ENCODE measurements around the gene ARHGAP30. TPM values are rescaled to one million over a fixed set of nuclear protein-coding genes. Genes with fewer than 3 reads are reported as not detected.
"Not testable (repeated sequence)": the region's sequence is repeated elsewhere in the genome, so short reads cannot be mapped to it uniquely, and the experiment has no call there.

The ARHGAP30 gene
- total RNA-seq, 2 experiments from 2014 or later, result 277 to 281 TPM

DNA sequence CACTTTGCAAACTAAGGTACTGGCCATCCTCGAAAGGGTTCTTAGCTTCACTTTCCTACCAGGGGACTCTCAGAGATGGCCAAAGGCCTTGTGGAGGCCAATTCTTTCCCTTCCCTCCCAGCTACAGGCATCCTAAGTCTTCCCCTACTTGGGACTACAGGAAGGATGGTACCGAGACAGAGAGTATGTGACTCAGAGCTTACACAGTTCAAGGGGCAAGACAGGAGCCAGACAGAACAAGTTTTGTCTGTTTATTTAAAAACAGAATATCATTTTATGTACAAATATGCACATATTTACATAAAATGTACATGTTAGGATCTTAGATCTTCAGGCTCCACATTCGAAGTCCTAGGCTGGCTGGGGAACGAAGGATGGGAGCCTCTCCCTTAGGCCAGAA is 1.1 kb upstream of the ARHGAP30 start:
- H3K27ac Mint-ChIP-seq, result peak overlapping the region; percentile 99
- H3K4me3 Mint-ChIP-seq, result peak overlapping the region; percentile 92
- ATAC-seq, result no peak
- peaks cover 32% of the 10 kb centered on the region for H3K36me3 Mint-ChIP-seq (ENCODE audit: low read depth)
- no peak for DNase-seq
- H3K9me3 Mint-ChIP-seq (ENCODE audit: insufficient read depth), result no peaks in the 10 kb centered on the region
- POLR2A ChIA-PET, result interaction anchor here (1.0 to 6.2 kb wide), 13 partner anchors 9 to 272 kb away, joined by 3 to 141 read pairs (median 6); partner anchors contain the start of genes DEDD, F11R, KLHDC9 and NDUFS2
- H3K4me1 Mint-ChIP-seq (ENCODE audit: low read depth), result peaks cover 67% of the 10 kb centered on the region
- H3K27me3 Mint-ChIP-seq (ENCODE audit: low read depth), result no peaks in the 10 kb centered on the region
- CTCF ChIA-PET, result interaction anchor here (0.6 to 16.9 kb wide), 23 partner anchors 9 to 368 kb away, joined by 3 to 292 read pairs (median 7); partner anchors contain the start of genes KLHDC9, NIT1, PFDN2 and PPOX

DNA sequence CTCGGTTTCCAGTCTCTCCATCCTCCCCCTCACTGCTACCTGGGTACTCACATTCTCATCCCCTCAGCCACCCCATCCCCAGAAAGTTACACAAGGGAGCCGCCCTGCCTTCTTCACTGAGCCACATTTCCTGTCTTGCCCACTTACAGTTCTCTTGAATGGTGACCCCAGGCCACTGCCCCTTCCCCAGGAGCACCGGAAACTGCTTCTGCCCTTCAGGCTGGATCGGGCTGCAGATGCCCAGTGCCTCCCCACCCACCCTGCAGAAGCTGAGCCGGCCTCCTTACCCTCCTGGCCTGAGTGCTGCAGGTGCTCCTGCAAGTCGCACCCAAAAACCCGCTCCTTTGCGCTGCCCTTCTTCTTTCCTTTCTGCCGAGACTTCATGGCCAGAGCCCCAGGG is 450 bp downstream of the ARHGAP30 start:
- H3K27me3 Mint-ChIP-seq (ENCODE audit: low read depth), result no peaks in the 10 kb centered on the region
- H3K36me3 Mint-ChIP-seq (ENCODE audit: low read depth), result peaks cover 41% of the 10 kb centered on the region
- peak overlapping the region; percentile 99 for H3K27ac Mint-ChIP-seq
- DNase-seq (no peak), ATAC-seq (peak; percentile 3)
- peaks cover 73% of the 10 kb centered on the region for H3K4me1 Mint-ChIP-seq (ENCODE audit: low read depth)
- POLR2A ChIA-PET, result interaction anchor here (0.5 to 6.2 kb wide), 32 partner anchors 8 to 424 kb away, joined by 3 to 141 read pairs (median 4); partner anchors contain the start of genes CD48, DEDD, F11R and KLHDC9
- CTCF ChIA-PET, result interaction anchor here (0.6 to 16.9 kb wide), 17 partner anchors 10 to 157 kb away, joined by 3 to 292 read pairs (median 4); partner anchors contain the start of genes DEDD, KLHDC9, PPOX and TOMM40L
- H3K9me3 Mint-ChIP-seq (ENCODE audit: insufficient read depth), result no peaks in the 10 kb centered on the region
- peak overlapping the region; percentile 92 for H3K4me3 Mint-ChIP-seq

DNA sequence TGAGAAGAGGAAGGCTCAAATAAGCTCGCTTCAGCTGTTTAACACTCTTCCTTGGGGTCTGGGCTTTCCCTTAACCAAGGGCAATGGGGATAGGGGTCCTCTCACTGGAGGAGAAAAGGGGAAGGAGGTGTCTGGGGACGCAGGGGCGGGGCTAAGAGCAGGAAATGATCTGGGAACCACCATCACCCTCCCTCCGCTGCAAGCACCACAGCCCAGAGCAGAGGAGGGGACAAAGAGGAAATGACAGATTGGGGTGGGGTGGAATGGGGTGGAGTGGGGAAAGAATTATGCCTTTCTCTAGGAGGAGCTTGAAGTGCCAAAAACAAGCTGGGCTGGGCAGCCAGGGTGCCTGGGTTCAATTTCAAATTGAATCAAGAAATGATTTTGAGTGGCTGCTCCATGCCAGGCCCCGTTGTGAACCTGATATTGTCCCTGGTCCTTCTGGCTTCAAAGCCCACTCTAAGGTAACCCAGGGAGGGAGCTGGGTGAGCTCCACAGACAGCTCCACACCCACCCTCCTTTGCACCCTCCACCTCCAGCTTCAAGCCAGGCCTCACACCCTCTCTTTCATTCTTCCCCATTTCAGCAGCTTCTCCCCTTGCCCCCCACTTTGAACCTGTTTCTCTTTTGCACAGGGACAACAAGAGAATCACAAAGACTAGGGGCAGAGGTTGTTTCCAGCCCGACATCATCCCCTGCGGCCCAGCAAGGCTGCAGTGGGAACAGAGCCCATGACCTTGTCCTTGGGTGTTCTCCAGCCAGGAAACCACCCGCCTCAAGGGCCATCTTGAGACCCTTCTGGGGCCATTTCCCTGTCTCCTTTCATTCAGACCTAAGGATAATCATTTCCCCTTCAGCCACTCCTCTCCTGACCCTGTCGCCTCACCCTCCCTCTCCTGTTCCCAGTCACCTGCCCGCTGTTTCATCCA is 1.1 kb downstream of the ARHGAP30 start:
- CTCF ChIA-PET, result interaction anchor here (0.6 to 16.9 kb wide), 13 partner anchors 14 to 157 kb away, joined by 3 to 292 read pairs (median 3); partner anchors contain the start of genes DEDD, KLHDC9, NDUFS2 and PPOX
- Mint-ChIP-seq H3K9me3 (ENCODE audit: insufficient read depth) (no peaks in the 10 kb centered on the region), H3K27ac (peak overlapping the region; percentile 99), H3K4me3 (peak overlapping the region; percentile 92), H3K4me1 (ENCODE audit: low read depth) (peaks cover 73% of the 10 kb centered on the region), H3K36me3 (ENCODE audit: low read depth) (peaks cover 48% of the 10 kb centered on the region), H3K27me3 (ENCODE audit: low read depth) (no peaks in the 10 kb centered on the region)
- peak; percentile 73 for ATAC-seq
- POLR2A ChIA-PET, result interaction anchor here (0.6 to 6.2 kb wide), 27 partner anchors 8 to 860 kb away, joined by 3 to 141 read pairs (median 4); partner anchors contain the start of genes CD48, DEDD, F11R and KLHDC9
- DNase-seq, result peak; percentile 92

DNA sequence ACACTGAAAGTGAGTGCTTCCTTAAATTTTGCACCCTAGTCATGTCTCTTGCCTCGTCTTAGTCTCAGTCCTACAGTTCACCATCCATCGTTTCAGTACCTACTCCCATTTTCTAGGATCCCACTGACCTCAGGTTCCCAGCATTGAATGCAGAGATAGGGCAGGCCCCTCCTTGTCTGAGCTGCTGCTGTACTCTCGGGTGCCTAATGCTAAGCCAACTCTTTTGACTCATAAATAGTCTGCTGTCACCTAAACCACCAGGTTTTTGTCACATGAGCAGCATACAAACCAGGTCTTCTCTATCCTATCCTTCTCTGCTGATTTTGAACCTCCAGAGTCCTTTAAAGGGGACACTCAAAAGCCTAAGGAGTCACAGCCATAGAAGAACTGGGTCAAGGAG is 3.0 kb downstream of the ARHGAP30 start:
- no peak for DNase-seq
- ChIA-PET POLR2A (interaction anchor here (1.4 kb wide), 1 partner anchor 21 kb away, joined by 6 read pairs; the partner anchor contains the start of gene USF1), CTCF (interaction anchor here (0.6 to 16.9 kb wide), 3 partner anchors 24 to 98 kb away, joined by 3 to 292 read pairs (median 114); partner anchors contain the start of genes KLHDC9, TSTD1 and USF1)
- peaks cover 74% of the 10 kb centered on the region for H3K4me1 Mint-ChIP-seq (ENCODE audit: low read depth)
- no peaks in the 10 kb centered on the region for H3K9me3 Mint-ChIP-seq (ENCODE audit: insufficient read depth)
- no peaks in the 10 kb centered on the region for H3K27me3 Mint-ChIP-seq (ENCODE audit: low read depth)
- peak overlapping the region; percentile 92 for H3K4me3 Mint-ChIP-seq
- peaks cover 63% of the 10 kb centered on the region for H3K36me3 Mint-ChIP-seq (ENCODE audit: low read depth)
- no peak for ATAC-seq
- peak overlapping the region; percentile 99 for H3K27ac Mint-ChIP-seq

DNA sequence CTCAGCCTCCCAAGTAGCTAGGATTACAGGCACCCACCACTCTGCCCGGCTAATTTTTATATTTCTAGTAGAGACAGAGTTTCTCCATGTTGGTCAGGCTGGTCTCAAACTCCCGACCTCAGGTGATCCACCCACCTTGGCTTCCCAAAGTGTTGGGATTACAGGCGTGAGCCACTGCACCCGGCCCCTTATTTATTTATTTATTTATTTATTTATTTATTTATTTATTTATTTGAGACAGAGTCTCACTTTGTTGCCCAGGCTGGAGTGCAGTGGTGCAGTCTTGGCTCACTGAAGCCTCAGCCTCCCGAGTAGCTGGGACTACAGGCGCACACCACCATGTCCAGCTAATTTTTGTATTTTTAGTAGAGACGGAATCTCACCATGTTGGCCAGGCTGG is 4.0 kb downstream of the ARHGAP30 start:
- peaks cover 70% of the 10 kb centered on the region for H3K36me3 Mint-ChIP-seq (ENCODE audit: low read depth)
- ChIA-PET POLR2A (interaction anchor here (0.6 to 1.5 kb wide), 4 partner anchors 20 to 960 kb away, joined by 3 to 8 read pairs (median 5); partner anchors contain the start of genes KLHDC9 and USF1), CTCF (interaction anchor here (1.5 to 16.9 kb wide), 3 partner anchors 23 to 92 kb away, joined by 3 to 292 read pairs (median 114); partner anchors contain the start of genes KLHDC9, TSTD1 and USF1)
- peaks cover 69% of the 10 kb centered on the region for H3K4me1 Mint-ChIP-seq (ENCODE audit: low read depth)
- ATAC-seq; H3K9me3 Mint-ChIP-seq (ENCODE audit: insufficient read depth); H3K27me3 Mint-ChIP-seq (ENCODE audit: low read depth); H3K27ac Mint-ChIP-seq; DNase-seq: not testable (repeated sequence)
- peak overlapping the region; percentile 92 for H3K4me3 Mint-ChIP-seq

DNA sequence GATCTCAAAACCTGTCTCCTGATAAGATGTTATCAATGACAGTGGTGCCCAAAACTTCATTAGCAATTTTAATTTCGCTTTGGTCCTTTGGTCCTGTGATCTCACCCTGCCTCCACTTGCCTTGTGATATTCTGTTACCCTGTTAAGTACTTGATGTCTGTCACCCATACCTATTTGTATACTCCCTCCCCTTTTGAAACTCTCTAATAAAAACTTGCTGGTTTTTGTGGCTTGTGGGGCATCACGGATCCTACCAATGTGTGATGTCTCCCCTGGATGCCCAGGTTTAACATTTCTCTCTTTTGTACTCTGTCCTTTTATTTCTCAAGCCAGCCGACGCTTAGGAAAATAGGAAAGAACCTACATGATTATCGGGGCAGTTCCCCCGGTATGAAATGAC is 5.8 kb downstream of the ARHGAP30 start:
- H3K36me3 Mint-ChIP-seq (ENCODE audit: low read depth), result peaks cover 75% of the 10 kb centered on the region
- H3K4me3 Mint-ChIP-seq, result peak overlapping the region; percentile 66
- CTCF ChIA-PET, result interaction anchor here (8.8 kb wide), 1 partner anchor 21 kb away, joined by 114 read pairs; the partner anchor contains the start of genes TSTD1 and USF1
- POLR2A ChIA-PET, result interaction anchor here (1.3 to 1.5 kb wide), 2 partner anchors 17 to 34 kb away, joined by 3 to 8 read pairs; partner anchors contain the start of gene KLHDC9
- H3K27ac Mint-ChIP-seq, result peak overlapping the region; percentile 78
- peaks cover 74% of the 10 kb centered on the region for H3K4me1 Mint-ChIP-seq (ENCODE audit: low read depth)
- DNase-seq; H3K27me3 Mint-ChIP-seq (ENCODE audit: low read depth); H3K9me3 Mint-ChIP-seq (ENCODE audit: insufficient read depth); ATAC-seq: not testable (repeated sequence)

DNA sequence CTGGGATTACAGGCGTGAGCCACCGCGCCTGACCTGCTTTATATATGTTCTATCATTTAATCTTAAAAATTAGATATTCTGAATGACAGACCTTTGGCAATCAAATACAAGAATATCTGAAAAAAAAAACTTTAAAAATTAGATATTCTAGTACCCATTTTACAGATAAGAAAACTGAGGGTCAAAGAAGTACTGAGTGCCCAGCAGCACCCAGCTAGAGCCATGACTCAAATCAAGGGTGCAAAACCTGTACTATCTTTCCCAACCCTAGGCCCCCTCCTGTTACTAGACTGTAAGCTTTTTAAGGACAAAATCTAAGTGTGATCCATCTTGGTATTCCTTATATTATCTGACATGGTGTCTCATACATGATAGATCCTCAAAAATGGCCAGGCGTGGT is 8.3 kb downstream of the ARHGAP30 start:
- Mint-ChIP-seq H3K4me1 (ENCODE audit: low read depth) (peaks cover 64% of the 10 kb centered on the region), H3K27ac (no peak overlapping the region), H3K36me3 (ENCODE audit: low read depth) (peaks cover 67% of the 10 kb centered on the region), H3K9me3 (ENCODE audit: insufficient read depth) (no peaks in the 10 kb centered on the region), H3K4me3 (no peak overlapping the region), H3K27me3 (ENCODE audit: low read depth) (no peaks in the 10 kb centered on the region)
- DNase-seq, result no peak
- ATAC-seq, result no peak
- ChIA-PET POLR2A (interaction anchor here (0.6 to 2.3 kb wide), 4 partner anchors 9 to 871 kb away, joined by 3 to 7 read pairs (median 5); partner anchors contain the start of genes ARHGAP30 and USF1), CTCF (interaction anchor here (0.7 to 2.8 kb wide), 4 partner anchors 10 to 77 kb away, joined by 3 to 9 read pairs (median 5); no protein-coding TSS in a partner anchor)

DNA sequence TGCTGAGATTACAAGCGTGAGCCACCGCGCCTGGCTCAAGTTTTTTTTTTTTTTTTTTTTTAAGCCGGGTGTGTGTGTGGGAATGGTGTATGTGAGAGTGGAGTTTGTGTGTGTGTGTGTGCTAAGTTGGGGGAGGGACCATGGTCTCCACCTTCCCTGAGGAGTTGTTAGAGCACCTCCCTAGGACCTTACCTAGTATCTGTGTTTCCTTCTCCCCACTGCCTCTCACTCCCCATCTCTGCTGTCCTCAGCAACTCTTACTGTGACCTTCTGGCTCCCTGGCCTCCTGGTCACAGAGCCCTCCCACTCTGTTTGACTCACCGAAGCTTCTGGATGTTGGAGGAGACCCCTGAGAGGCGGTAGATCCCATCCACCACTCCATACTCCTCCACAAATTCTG is 10.4 kb downstream of the ARHGAP30 start:
- ChIA-PET CTCF (interaction anchor here (0.9 kb wide), 1 partner anchor 232 kb away, joined by 3 read pairs; no protein-coding TSS in a partner anchor), POLR2A (interaction anchor here (1.0 kb wide), 1 partner anchor 9 kb away, joined by 7 read pairs; no protein-coding TSS in a partner anchor)
- ATAC-seq (no peak), DNase-seq (no peak)
- Mint-ChIP-seq H3K27me3 (ENCODE audit: low read depth) (no peaks in the 10 kb centered on the region), H3K4me1 (ENCODE audit: low read depth) (peaks cover 52% of the 10 kb centered on the region), H3K36me3 (ENCODE audit: low read depth) (peaks cover 72% of the 10 kb centered on the region), H3K9me3 (ENCODE audit: insufficient read depth) (no peaks in the 10 kb centered on the region), H3K4me3 (no peak overlapping the region), H3K27ac (no peak overlapping the region)

DNA sequence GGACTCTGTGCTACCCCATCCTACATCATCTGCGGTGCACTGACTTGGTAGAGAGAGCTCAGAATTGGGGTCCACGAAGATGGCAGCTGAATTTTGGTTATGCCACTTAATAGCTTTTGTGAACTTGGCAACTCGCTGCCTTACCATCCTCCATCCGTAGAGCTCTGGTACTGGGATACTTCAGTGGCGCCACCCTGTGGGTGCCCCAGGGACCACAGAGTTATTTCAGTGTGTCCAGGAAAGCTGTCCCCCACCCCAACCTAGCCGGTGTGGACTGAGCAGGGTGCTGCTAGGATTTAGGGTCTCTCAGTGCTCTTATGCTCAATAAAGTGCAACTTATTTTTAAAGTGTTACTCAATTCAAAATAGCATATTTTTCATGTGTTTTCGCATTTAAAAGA is 14.9 kb downstream of the ARHGAP30 start:
- H3K4me3 Mint-ChIP-seq, result no peak overlapping the region
- ChIA-PET CTCF (interaction anchor here (0.7 to 1.0 kb wide), 3 partner anchors 14 to 44 kb away, joined by 3 to 5 read pairs (median 3); partner anchors contain the start of genes ARHGAP30 and KLHDC9), POLR2A (interaction anchor here (0.6 to 1.6 kb wide), 2 partner anchors 9 to 13 kb away, joined by 3 to 9 read pairs; partner anchors contain the start of gene USF1)
- peaks cover 77% of the 10 kb centered on the region for H3K36me3 Mint-ChIP-seq (ENCODE audit: low read depth)
- H3K27ac Mint-ChIP-seq, result no peak overlapping the region
- no peaks in the 10 kb centered on the region for H3K9me3 Mint-ChIP-seq (ENCODE audit: insufficient read depth)
- no peak for ATAC-seq
- H3K27me3 Mint-ChIP-seq (ENCODE audit: low read depth), result no peaks in the 10 kb centered on the region
- H3K4me1 Mint-ChIP-seq (ENCODE audit: low read depth), result peaks cover 36% of the 10 kb centered on the region
- no peak for DNase-seq

DNA sequence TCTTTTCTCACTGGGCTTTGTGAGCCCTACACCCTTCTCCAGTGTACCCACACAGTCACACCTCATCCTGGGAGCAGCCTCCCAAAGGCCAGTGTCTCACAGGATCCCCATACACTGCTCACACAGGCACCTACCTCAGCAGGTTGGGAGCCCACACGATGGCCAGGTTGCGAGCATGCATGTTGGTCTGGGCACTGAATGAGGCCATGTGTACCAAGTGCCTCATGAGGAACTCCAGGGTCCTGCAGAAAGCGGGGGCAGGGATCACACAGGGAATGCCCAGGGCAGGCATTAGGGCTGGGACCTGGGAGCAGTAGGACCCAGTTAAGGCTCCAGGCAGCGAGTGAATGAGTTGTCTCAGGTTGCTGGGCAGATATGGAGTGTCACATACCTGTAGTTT is 15.5 kb downstream of the ARHGAP30 start:
- DNase-seq (no peak), ATAC-seq (no peak)
- Mint-ChIP-seq H3K9me3 (ENCODE audit: insufficient read depth) (no peaks in the 10 kb centered on the region), H3K36me3 (ENCODE audit: low read depth) (peaks cover 77% of the 10 kb centered on the region), H3K27ac (no peak overlapping the region), H3K27me3 (ENCODE audit: low read depth) (no peaks in the 10 kb centered on the region), H3K4me1 (ENCODE audit: low read depth) (peaks cover 31% of the 10 kb centered on the region), H3K4me3 (no peak overlapping the region)
- ChIA-PET CTCF (interaction anchor here (0.7 to 1.0 kb wide), 2 partner anchors 22 to 44 kb away, joined by 3 read pairs; partner anchors contain the start of gene KLHDC9), POLR2A (interaction anchor here (0.6 to 1.6 kb wide), 2 partner anchors 9 to 14 kb away, joined by 4 to 9 read pairs; partner anchors contain the start of gene USF1)

DNA sequence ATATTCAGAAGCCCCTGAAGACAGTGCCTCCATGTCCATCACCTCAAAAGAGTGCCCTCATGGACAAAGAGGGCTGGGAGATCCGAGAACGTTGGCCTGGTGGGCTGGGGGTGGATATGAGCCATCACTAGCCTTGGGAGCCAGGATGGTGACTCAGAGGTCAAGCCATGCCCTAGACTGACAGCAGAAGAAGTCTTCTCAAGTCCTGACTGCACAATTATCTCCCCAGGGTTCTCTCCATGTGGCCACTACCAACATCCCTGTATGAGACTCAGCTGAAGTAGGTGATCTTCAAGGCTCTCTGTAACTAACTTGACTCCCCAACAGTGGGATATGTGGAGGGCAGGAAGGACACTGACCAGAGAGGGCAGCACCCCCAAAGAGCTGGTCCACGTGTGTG is 16.8 kb downstream of the ARHGAP30 start:
- Mint-ChIP-seq H3K9me3 (ENCODE audit: insufficient read depth) (no peaks in the 10 kb centered on the region), H3K36me3 (ENCODE audit: low read depth) (peaks cover 87% of the 10 kb centered on the region), H3K4me1 (ENCODE audit: low read depth) (peaks cover 31% of the 10 kb centered on the region), H3K4me3 (no peak overlapping the region), H3K27ac (peak overlapping the region; percentile 20), H3K27me3 (ENCODE audit: low read depth) (no peaks in the 10 kb centered on the region)
- DNase-seq (no peak), ATAC-seq (no peak)
- POLR2A ChIA-PET, result no interaction called here
- CTCF ChIA-PET, result interaction anchor here (1.6 kb wide), 1 partner anchor 44 kb away, joined by 4 read pairs; no protein-coding TSS in a partner anchor
